OCI-LY7 (cell line): ENCODE measurements around the gene CACNA1I. TPM values are rescaled to one million over a fixed set of nuclear protein-coding genes. Genes with fewer than 3 reads are reported as not detected.

Experiments used
- BruUV-seq: library from RNA; stranded (reverse); fragments of 400-500 nt; replicated peaks from 2 replicates; lab custom pipeline; 2021; lab: Mats Ljungman, UMichigan
- CTCF ChIA-PET: fragments of 300-600 bp; sonication (Branson Sonifier 250); formaldehyde crosslinking; loops from one replicate; lab custom pipeline; 2022; ENCODE audit warnings: antibody characterized with exemption; ENCODE audit not compliant: unreplicated experiment; lab: Charles Lee
- POLR2A ChIA-PET: fragments of 300-600 bp; sonication (Branson Sonifier 250); formaldehyde crosslinking; loops from one replicate; lab custom pipeline; 2022; ENCODE audit warnings: antibody characterized with exemption; lab: Charles Lee
- DNase-seq: peaks from one replicate; pipeline ENCODE4 v3.0.0-alpha.2; 2015; ENCODE audit warnings: low spot score
- H2AFZ ChIP-seq: fragments of 200-600 bp; sonication (generic), shearing (Covaris generic); 2 replicates; pipeline ENCODE4 v1.6.1; 2014; ENCODE audit warnings: mild to moderate bottlenecking, antibody characterized with exemption, low read length, moderate library complexity
- H3K27ac ChIP-seq: fragments of 200-600 bp; sonication (generic); 2 replicates; pipeline ENCODE4 v1.5.1; 2014; ENCODE audit warnings: mixed run types, low read depth, mild to moderate bottlenecking, moderate library complexity, low read length, inconsistent platforms; ENCODE audit not compliant: poor library complexity, severe bottlenecking
- H3K36me3 ChIP-seq: fragments of 200-600 bp; sonication (generic); 2 replicates; pipeline ENCODE4 v1.6.1; 2014; ENCODE audit warnings: mild to moderate bottlenecking, antibody characterized with exemption, low read length, moderate library complexity, mixed read lengths; ENCODE audit not compliant: insufficient read depth
- H3K4me1 ChIP-seq: fragments of 200-600 bp; sonication (generic); 2 replicates; pipeline ENCODE4 v1.5.1; 2014; ENCODE audit warnings: mild to moderate bottlenecking, low read length; ENCODE audit not compliant: insufficient read depth, poor library complexity, severe bottlenecking
- H3K4me2 ChIP-seq: fragments of 200-600 bp; sonication (generic); 2 replicates; pipeline ENCODE4 v1.6.1; 2014; ENCODE audit warnings: mild to moderate bottlenecking, low read length
- H3K4me3 ChIP-seq: fragments of 200-600 bp; sonication (generic); 2 replicates; pipeline ENCODE4 v1.5.1; 2014; ENCODE audit warnings: mild to moderate bottlenecking, low read depth, low read length; ENCODE audit not compliant: poor library complexity, severe bottlenecking
- H3K79me2 ChIP-seq: fragments of 200-600 bp; sonication (generic); 2 replicates; pipeline ENCODE4 v1.6.1; 2016; ENCODE audit warnings: low read depth, mild to moderate bottlenecking, low read length, moderate library complexity, mixed read lengths; ENCODE audit not compliant: insufficient read depth
- H3K9me2 ChIP-seq: fragments of 200-600 bp; sonication (generic); 2 replicates; pipeline ENCODE4 v1.6.1; 2016; ENCODE audit warnings: mild to moderate bottlenecking, low read length, mixed read lengths; ENCODE audit not compliant: insufficient read depth
- H3K9me3 ChIP-seq: fragments of 200-600 bp; sonication (generic); 2 replicates; pipeline ENCODE4 v1.6.1; 2014; ENCODE audit warnings: mild to moderate bottlenecking, mixed run types, low read length, mixed read lengths
- H4K20me1 ChIP-seq: fragments of 200-600 bp; sonication (generic); 2 replicates; pipeline ENCODE4 v1.6.1; 2014; ENCODE audit warnings: mild to moderate bottlenecking, antibody characterized with exemption, low read length, moderate library complexity, mixed read lengths; ENCODE audit not compliant: insufficient read depth
- EZH2phosphoT487 ChIP-seq: fragments of 200-600 bp; sonication (generic); IDR thresholded peaks from 2 replicates; pipeline ENCODE4 v1.6.1; 2018; ENCODE audit warnings: low read depth, borderline replicate concordance, mild to moderate bottlenecking, mixed run types, antibody characterized with exemption, low read length, moderate library complexity, mixed read lengths
- intact Hi-C: fragments of 100-400 bp; cut with micrococcal nuclease; formaldehyde crosslinking; loops from one replicate; pipeline ENCODE4 v1.10.0; 2022; ENCODE audit not compliant: unreplicated experiment
- total RNA-seq, 2 experiments: library from RNA; depleted of rRNA in 1 of 2; stranded (reverse); fragments of >200 nt in 1 of 2; shearing (Covaris generic) in 1 of 2; gene quantifications; 2 replicates each; pipeline ENCODE4 v1.2.3, GENCODE V29; 2014 to 2022
- TF ChIP-seq, protein P1 (sequence below): fragments of 200-600 bp; sonication (generic); conservative IDR thresholded peaks from 2 replicates; pipeline ENCODE4 v1.5.1; 2014; ENCODE audit warnings: mild to moderate bottlenecking, antibody characterized with exemption, low read length, moderate library complexity, mixed read lengths

Gene CACNA1I
- total RNA-seq, 2 experiments from 2014 or later, result 0.03 TPM; not detected in 1

- intact Hi-C loops, result no loop called here
- TF ChIP-seq, protein P1, sequence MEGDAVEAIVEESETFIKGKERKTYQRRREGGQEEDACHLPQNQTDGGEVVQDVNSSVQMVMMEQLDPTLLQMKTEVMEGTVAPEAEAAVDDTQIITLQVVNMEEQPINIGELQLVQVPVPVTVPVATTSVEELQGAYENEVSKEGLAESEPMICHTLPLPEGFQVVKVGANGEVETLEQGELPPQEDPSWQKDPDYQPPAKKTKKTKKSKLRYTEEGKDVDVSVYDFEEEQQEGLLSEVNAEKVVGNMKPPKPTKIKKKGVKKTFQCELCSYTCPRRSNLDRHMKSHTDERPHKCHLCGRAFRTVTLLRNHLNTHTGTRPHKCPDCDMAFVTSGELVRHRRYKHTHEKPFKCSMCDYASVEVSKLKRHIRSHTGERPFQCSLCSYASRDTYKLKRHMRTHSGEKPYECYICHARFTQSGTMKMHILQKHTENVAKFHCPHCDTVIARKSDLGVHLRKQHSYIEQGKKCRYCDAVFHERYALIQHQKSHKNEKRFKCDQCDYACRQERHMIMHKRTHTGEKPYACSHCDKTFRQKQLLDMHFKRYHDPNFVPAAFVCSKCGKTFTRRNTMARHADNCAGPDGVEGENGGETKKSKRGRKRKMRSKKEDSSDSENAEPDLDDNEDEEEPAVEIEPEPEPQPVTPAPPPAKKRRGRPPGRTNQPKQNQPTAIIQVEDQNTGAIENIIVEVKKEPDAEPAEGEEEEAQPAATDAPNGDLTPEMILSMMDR, result no peak
- no peak for TF ChIP-seq EZH2phosphoT487
- H3K9me3 ChIP-seq, result no peaks in the 10 kb centered on the region
- no peak for DNase-seq
- no peaks in the 10 kb centered on the region for H3K4me1 ChIP-seq
- no peak overlapping the region for H3K27ac ChIP-seq
- H3K4me3 ChIP-seq, result no peak overlapping the region
- no peaks in the 10 kb centered on the region for H3K79me2 ChIP-seq
- no peaks in the 10 kb centered on the region for H4K20me1 ChIP-seq
- H3K36me3 ChIP-seq, result no peaks in the 10 kb centered on the region
- ChIA-PET CTCF (no interaction called here), POLR2A (no interaction called here)
- no peak overlapping the region for H3K4me2 ChIP-seq
- no TSS peak for BruUV-seq
- H3K9me2 ChIP-seq, result no peaks in the 10 kb centered on the region
- no peak overlapping the region for H2AFZ ChIP-seq
These were observed 116.4 kb downstream of the CACNA1I start for GRCh38 chr22:39686776-39687525.

DNA sequence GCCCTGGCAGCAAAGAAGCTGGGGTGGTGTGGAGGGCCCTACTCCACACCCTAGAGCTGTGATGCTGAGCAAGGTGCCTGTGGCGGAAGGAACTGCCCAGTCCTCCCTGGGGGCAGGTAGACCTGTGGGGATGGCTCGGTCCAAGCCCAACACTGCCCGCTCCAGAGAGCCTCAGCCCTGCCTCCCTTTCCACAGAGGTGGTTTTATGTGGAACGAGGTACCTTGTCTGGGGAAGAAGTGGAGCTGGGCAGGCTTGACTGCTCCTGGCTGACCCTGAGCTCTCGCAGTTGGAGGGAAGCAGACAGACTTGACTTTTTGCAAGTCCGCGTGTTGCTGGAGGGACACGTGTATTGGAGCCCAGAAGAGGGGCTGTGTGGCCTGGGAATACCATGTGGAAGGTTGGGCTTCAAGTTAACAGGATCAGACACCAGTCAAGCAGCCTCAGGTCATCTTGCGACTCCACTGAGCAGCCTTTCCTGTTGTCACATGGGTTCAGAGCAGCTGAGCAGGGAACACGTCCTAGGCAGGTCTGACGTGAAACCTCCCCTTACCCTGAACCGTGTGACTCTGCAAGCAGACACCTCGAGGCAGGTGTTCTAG lies 117.7 kb downstream of the CACNA1I start:
- no peaks in the 10 kb centered on the region for H3K36me3 ChIP-seq
- H4K20me1 ChIP-seq, result no peaks in the 10 kb centered on the region
- H3K9me2 ChIP-seq, result no peaks in the 10 kb centered on the region
- TF ChIP-seq, protein P1, result no peak
- no peak for TF ChIP-seq EZH2phosphoT487
- intact Hi-C loops, result no loop called here
- DNase-seq, result no peak
- no peak overlapping the region for H3K4me3 ChIP-seq
- H3K4me2 ChIP-seq, result no peak overlapping the region
- H3K4me1 ChIP-seq, result no peaks in the 10 kb centered on the region
- H3K79me2 ChIP-seq, result no peaks in the 10 kb centered on the region
- ChIA-PET POLR2A (no interaction called here), CTCF (no interaction called here)
- no TSS peak for BruUV-seq
- no peaks in the 10 kb centered on the region for H3K9me3 ChIP-seq
- H3K27ac ChIP-seq, result no peak overlapping the region
- H2AFZ ChIP-seq, result no peak overlapping the region

DNA sequence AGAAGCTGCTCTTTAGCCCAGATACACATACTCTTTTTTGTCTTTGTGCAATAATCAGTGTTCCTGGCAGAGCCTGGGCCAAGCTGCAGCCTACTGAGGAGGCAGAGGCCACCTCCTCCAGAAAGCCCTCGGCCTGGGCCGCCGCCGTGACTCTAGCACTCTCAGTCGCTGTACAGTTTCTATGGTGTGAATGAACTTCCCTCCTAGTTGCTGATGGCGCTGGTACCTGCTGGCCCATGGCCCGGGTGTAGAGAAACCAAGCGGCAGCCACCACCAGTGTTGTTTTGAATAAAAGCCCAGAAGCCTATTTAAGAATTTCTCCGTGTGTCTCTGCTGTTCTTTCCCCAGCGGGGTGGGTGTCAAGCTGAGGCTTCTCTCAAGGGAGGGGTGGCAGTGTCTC lies 118.9 kb downstream of the CACNA1I start:
- Histone ChIP-seq H3K4me2 (no peak overlapping the region), H3K27ac (no peak overlapping the region), H3K4me3 (no peak overlapping the region), H3K9me3 (no peaks in the 10 kb centered on the region), H3K4me1 (no peaks in the 10 kb centered on the region), H3K9me2 (no peaks in the 10 kb centered on the region), H4K20me1 (no peaks in the 10 kb centered on the region), H3K36me3 (no peaks in the 10 kb centered on the region), H3K79me2 (no peaks in the 10 kb centered on the region), H2AFZ (no peak overlapping the region)
- TF ChIP-seq, protein P1, result no peak
- no peak for TF ChIP-seq EZH2phosphoT487
- intact Hi-C loops, result no loop called here
- BruUV-seq, result no TSS peak
- POLR2A ChIA-PET, result no interaction called here
- CTCF ChIA-PET, result no interaction called here
- no peak for DNase-seq
